IMR-90 (cell line): ENCODE results near the gene C17orf50. TPM values are rescaled to one million over a fixed set of nuclear protein-coding genes. Genes with fewer than 3 reads are reported as not detected.

Experiments
- ATAC-seq: fragments of 200-7000 bp; cut with Tn5 transposase; 2 replicates; pipeline ENCODE4 v1.9.1; 2020; ENCODE audit warnings: low read depth, mild to moderate bottlenecking, moderate library complexity
- BruUV-seq: library from RNA; stranded (reverse); fragments of 400-500 nt; replicated peaks from 2 replicates; lab custom pipeline; 2021; lab: Mats Ljungman, UMichigan
- CTCF ChIA-PET: fragments of 300-600 bp; formaldehyde crosslinking; extraction: SDS; loops from one replicate; lab custom pipeline; 2021; ENCODE audit warnings: antibody characterized with exemption; lab: Yijun Ruan, JAX
- POLR2A ChIA-PET: fragments of 300-600 bp; sonication (Branson Sonifier 250); formaldehyde crosslinking; loops from one replicate; lab custom pipeline; 2022; ENCODE audit warnings: antibody characterized with exemption; ENCODE audit not compliant: unreplicated experiment; lab: Charles Lee
- DNase-seq: peaks from one replicate; pipeline ENCODE4 v3.0.0; 2013
- H2AFZ ChIP-seq: replicated peaks from 2 replicates; pipeline ENCODE3; 2013; ENCODE audit warnings: low read length, mild to moderate bottlenecking; ENCODE audit not compliant: poor library complexity
- H2AK5ac ChIP-seq: 2 replicates; pipeline ENCODE4 v1.6.1; 2013; ENCODE audit warnings: low read depth, low read length, inconsistent platforms
- H2AK9ac ChIP-seq: replicated peaks from 2 replicates; pipeline ENCODE3; 2013; ENCODE audit warnings: mild to moderate bottlenecking, low read depth, low read length, moderate library complexity; ENCODE audit not compliant: poor library complexity
- H2BK120ac ChIP-seq: 2 replicates; pipeline ENCODE4 v1.6.1; 2013; ENCODE audit warnings: low read depth, low read length, inconsistent platforms
- H2BK15ac ChIP-seq: 3 replicates; pipeline ENCODE4 v1.6.1; 2013; ENCODE audit warnings: low read depth, low read length, inconsistent platforms
- H2BK20ac ChIP-seq: 2 replicates; pipeline ENCODE4 v1.6.1; 2013; ENCODE audit warnings: low read depth, mild to moderate bottlenecking, inconsistent platforms, low read length, moderate library complexity
- H2BK5ac ChIP-seq: 2 replicates; pipeline ENCODE4 v1.6.1; 2013; ENCODE audit warnings: mild to moderate bottlenecking, low read depth, low read length, inconsistent platforms; ENCODE audit not compliant: poor library complexity, severe bottlenecking
- H3K14ac ChIP-seq: replicated peaks from 2 replicates; pipeline ENCODE4 v1.6.1; 2013; ENCODE audit warnings: low read depth, low read length, inconsistent platforms
- H3K18ac ChIP-seq: 2 replicates; pipeline ENCODE4 v1.6.1; 2013; ENCODE audit warnings: low read depth, low read length, control low read depth
- H3K23ac ChIP-seq: 2 replicates; pipeline ENCODE4 v1.6.1; 2013; ENCODE audit warnings: low read depth, low read length, inconsistent platforms
- H3K27ac ChIP-seq: 2 replicates; pipeline ENCODE4 v1.5.1; 2013; ENCODE audit warnings: mild to moderate bottlenecking, control low read depth, low read length; ENCODE audit not compliant: insufficient read depth
- H3K27me3 ChIP-seq: 2 replicates; pipeline ENCODE4 v1.6.1; 2013; ENCODE audit warnings: low read length; ENCODE audit not compliant: control insufficient read depth, insufficient read depth
- H3K36me3 ChIP-seq: 2 replicates; pipeline ENCODE4 v1.6.1; 2013; ENCODE audit warnings: low read length, mixed read lengths; ENCODE audit not compliant: control insufficient read depth, insufficient read depth
- H3K4ac ChIP-seq: 2 replicates; pipeline ENCODE4 v1.6.1; 2013; ENCODE audit warnings: low read depth, low read length, inconsistent platforms
- H3K4me1 ChIP-seq: 2 replicates; pipeline ENCODE4 v1.6.1; 2013; ENCODE audit warnings: low read length, mixed read lengths; ENCODE audit not compliant: control insufficient read depth, insufficient read depth
- H3K4me2 ChIP-seq: 2 replicates; pipeline ENCODE4 v1.6.1; 2013; ENCODE audit warnings: low read depth, mild to moderate bottlenecking, control low read depth, low read length, moderate library complexity
- H3K4me3 ChIP-seq: 2 replicates; pipeline ENCODE4 v1.5.1; 2013; ENCODE audit warnings: low read depth, mild to moderate bottlenecking, control low read depth, low read length, moderate library complexity; ENCODE audit not compliant: insufficient read depth
- H3K56ac ChIP-seq: 2 replicates; pipeline ENCODE4 v1.6.1; 2013; ENCODE audit warnings: low read length, inconsistent platforms; ENCODE audit not compliant: insufficient read depth; ENCODE audit errors: extremely low read depth
- H3K79me1 ChIP-seq, 2 experiments: 2 replicates each; pipeline ENCODE4 v1.6.1; 2013; ENCODE audit warnings: low read length in 2 of 2, inconsistent platforms in 1 of 2, low read depth in 1 of 2
- H3K9ac ChIP-seq: 2 replicates; pipeline ENCODE4 v1.6.1; 2013; ENCODE audit warnings: low read depth, low read length, control low read depth
- H3K9me1 ChIP-seq: 2 replicates; pipeline ENCODE4 v1.6.1; 2013; ENCODE audit warnings: low read length, inconsistent platforms; ENCODE audit not compliant: insufficient read depth
- H3K9me3 ChIP-seq: 2 replicates; pipeline ENCODE4 v1.6.1; 2013; ENCODE audit warnings: low read length; ENCODE audit not compliant: control insufficient read depth, insufficient read depth
- H4K20me1 ChIP-seq: 2 replicates; pipeline ENCODE4 v1.6.1; 2013; ENCODE audit warnings: low read length, inconsistent platforms; ENCODE audit not compliant: insufficient read depth
- H4K5ac ChIP-seq: 2 replicates; pipeline ENCODE4 v1.6.1; 2013; ENCODE audit warnings: mild to moderate bottlenecking, low read depth, low read length, control low read depth
- H4K8ac ChIP-seq, 2 experiments: 2 replicates each; pipeline ENCODE4 v1.6.1; 2013; ENCODE audit warnings: low read depth in 2 of 2, low read length in 2 of 2, control low read depth in 1 of 2, inconsistent platforms in 1 of 2
- H4K91ac ChIP-seq: 2 replicates; pipeline ENCODE4 v1.6.1; 2013; ENCODE audit warnings: low read depth, low read length, inconsistent platforms; ENCODE audit not compliant: insufficient read depth
- BHLHE40 ChIP-seq: fragments of 150-350 bp; IDR thresholded peaks from 2 replicates; pipeline ENCODE4 v1.6.1; 2016; ENCODE audit warnings: mild to moderate bottlenecking, low read depth, low read length
- CEBPB ChIP-seq: IDR thresholded peaks from 2 replicates; pipeline ENCODE4 v1.6.1; 2012; ENCODE audit warnings: low read depth, low read length, improper control_type of control experiment
- CHD1 ChIP-seq: IDR thresholded peaks from 2 replicates; pipeline ENCODE4 v1.6.1; 2012; ENCODE audit warnings: low read depth, low read length, improper control_type of control experiment
- CTCF ChIP-seq: conservative IDR thresholded peaks from 2 replicates; pipeline ENCODE4 v1.5.1; 2012; ENCODE audit warnings: mild to moderate bottlenecking, low read depth, low read length, improper control_type of control experiment
- ELK1 ChIP-seq: fragments of 150-350 bp; IDR thresholded peaks from 2 replicates; pipeline ENCODE4 v1.6.1; 2016; ENCODE audit warnings: low read depth, mild to moderate bottlenecking, low read length, moderate library complexity, borderline replicate concordance
- FOS ChIP-seq: fragments of 150-350 bp; IDR thresholded peaks from 2 replicates; pipeline ENCODE4 v1.6.1; 2016; ENCODE audit warnings: low read depth, low read length
- MAFK ChIP-seq: IDR thresholded peaks from 2 replicates; pipeline ENCODE4 v1.6.1; 2012; ENCODE audit warnings: low read depth, low read length, improper control_type of control experiment
- MXI1 ChIP-seq: IDR thresholded peaks from 2 replicates; pipeline ENCODE4 v1.6.1; 2012; ENCODE audit warnings: low read depth, mild to moderate bottlenecking, low read length, moderate library complexity, borderline replicate concordance
- NFE2L2 ChIP-seq: fragments of 150-350 bp; IDR thresholded peaks from 2 replicates; pipeline ENCODE4 v1.6.1; 2016; ENCODE audit warnings: low read depth, mild to moderate bottlenecking, low read length
- POLR2A ChIP-seq: IDR thresholded peaks from 2 replicates; pipeline ENCODE4 v1.6.1; 2012; ENCODE audit warnings: mild to moderate bottlenecking, low read depth, low read length
- RCOR1 ChIP-seq: IDR thresholded peaks from 2 replicates; pipeline ENCODE4 v1.6.1; 2012; ENCODE audit warnings: mild to moderate bottlenecking, low read length, improper control_type of control experiment; ENCODE audit not compliant: insufficient replicate concordance
- USF2 ChIP-seq: fragments of 150-350 bp; IDR thresholded peaks from 2 replicates; pipeline ENCODE4 v1.6.1; 2017; ENCODE audit warnings: mild to moderate bottlenecking, antibody characterized with exemption, low read length, low read depth
- WGBS, 2 experiments: methylation state at CpG; one replicate each; pipeline versions ENCODE4 v1.1.5 to v1.1.7; 2013; ENCODE audit warnings: missing lambda C conversion rate in 2 of 2; ENCODE audit not compliant: insufficient read length in 1 of 2; ENCODE audit errors: extremely low coverage in 2 of 2; 5-methylcytosine and 5-hydroxymethylcytosine counted together
- dilution Hi-C: fragments of 300-500 bp; cut with HindIII; formaldehyde crosslinking; loops from one replicate; pipeline ENCODE4 v1.14.3; 2018; ENCODE audit warnings: low sequenced_read_pairs; ENCODE audit not compliant: unreplicated experiment
- in situ Hi-C: fragments of 300-500 bp; cut with MboI; formaldehyde crosslinking; loops from 3 replicates; pipeline ENCODE4 v1.14.3; 2019; ENCODE audit warnings: low sequenced_read_pairs, inconsistent platforms, mixed read lengths
- intact Hi-C: fragments of 100-400 bp; cut with micrococcal nuclease; formaldehyde crosslinking; loops from 2 replicates; pipeline ENCODE4 v1.10.0; 2022
- polyA plus RNA-seq, 3 experiments: library from polyadenylated mRNA; depleted of rRNA; stranded (reverse); fragments of >200 nt; gene quantifications; 2 replicates each; pipeline ENCODE4 v1.2.3, GENCODE V29; 2012; ENCODE audit warnings: low replicate concordance in 1 of 3
- total RNA-seq: library from RNA; depleted of rRNA; stranded (reverse); fragments of >200 nt; gene quantifications from 2 replicates; pipeline ENCODE4 v1.2.3, GENCODE V29; 2012

C17orf50 gene
- total and polyA plus RNA-seq, 2 of the 4 experiments (the other 2 are of a cell fraction) = not detected

- in situ Hi-C loops = loop anchor here (25.0 kb wide), 1 partner anchor 387 kb away; the partner anchor contains the start of gene SLFN11
- ATAC-seq = no peak
Measured at GRCh38 chr17:35748979-35749378, 11.7 kb upstream of the C17orf50 start.

More at GRCh38 chr17:35748979-35749378, 11.7 kb upstream of the C17orf50 start:
- H4K20me1 ChIP-seq = no peaks in the 10 kb centered on the region
- intact Hi-C loops (loop anchor here (10.0 kb wide), 2 partner anchors 314 to 504 kb away; partner anchors contain the start of genes SLFN12 and SLFN5), dilution Hi-C loops (no loop called here)
- no TSS peak for BruUV-seq
- DNase-seq = no peak
- no peak overlapping the region for H2BK5ac ChIP-seq
- 77% methylated on average over 2 of the region's 6 CpGs; no CpG with 5 or more reads in 1 of the 2 experiments for WGBS, 2 experiments
- no peak overlapping the region for H3K18ac ChIP-seq
- no peak overlapping the region for H2BK15ac ChIP-seq
- H3K9me3 ChIP-seq = no peaks in the 10 kb centered on the region
- no peak overlapping the region for H3K27ac ChIP-seq
- no peaks in the 10 kb centered on the region for H3K36me3 ChIP-seq
- H2AFZ ChIP-seq = no peak overlapping the region
- no peak overlapping the region for H4K91ac ChIP-seq
- peaks cover 8% of the 10 kb centered on the region; the same call in 1 of the 2 replicates for H3K4me1 ChIP-seq
- no peaks in the 10 kb centered on the region for H3K79me1 ChIP-seq
- no peaks in the 10 kb centered on the region for H3K9me1 ChIP-seq
- H3K4me3 ChIP-seq = no peak overlapping the region
- no peak for TF ChIP-seq CTCF
- no peak for TF ChIP-seq USF2
- TF ChIP-seq CEBPB = no peak
- TF ChIP-seq NFE2L2 = no peak
- TF ChIP-seq CHD1 = no peak
- TF ChIP-seq MXI1 = no peak
- TF ChIP-seq ELK1 = no peak
- TF ChIP-seq MAFK = no peak
- no peak for TF ChIP-seq RCOR1
- TF ChIP-seq FOS = no peak
- no peak for TF ChIP-seq POLR2A
- TF ChIP-seq BHLHE40 = no peak
- H3K14ac ChIP-seq = no peak overlapping the region
- H2BK20ac ChIP-seq = no peak overlapping the region
- CTCF ChIA-PET = interaction anchor here (1.8 kb wide), 1 partner anchor 137 kb away, joined by 4 read pairs; no protein-coding TSS in a partner anchor
- H4K5ac ChIP-seq = no peak overlapping the region
- no peak overlapping the region for H2BK120ac ChIP-seq
- no peak overlapping the region for H2AK5ac ChIP-seq
- H3K4me2 ChIP-seq = no peak overlapping the region
- no peak overlapping the region for H3K9ac ChIP-seq
- POLR2A ChIA-PET = no interaction called here
- H3K23ac ChIP-seq = no peak overlapping the region
- H2AK9ac ChIP-seq = no peak overlapping the region
- H3K56ac ChIP-seq = no peak overlapping the region
- H3K27me3 ChIP-seq = peaks cover 48% of the 10 kb centered on the region
- H4K8ac ChIP-seq = no peak overlapping the region
- no peak overlapping the region for H3K4ac ChIP-seq
